ENCODE results near the gene DUSP19. TPM values are rescaled to one million over a fixed set of nuclear protein-coding genes. Genes with fewer than 3 reads are reported as not detected.

Gene DUSP19
- total and polyA plus RNA-seq, 2 of the 13 experiments (the other 11 are each of a cell fraction or from before 2014, with no cell fraction given), result 1.3 to 1.9 TPM

DNA sequence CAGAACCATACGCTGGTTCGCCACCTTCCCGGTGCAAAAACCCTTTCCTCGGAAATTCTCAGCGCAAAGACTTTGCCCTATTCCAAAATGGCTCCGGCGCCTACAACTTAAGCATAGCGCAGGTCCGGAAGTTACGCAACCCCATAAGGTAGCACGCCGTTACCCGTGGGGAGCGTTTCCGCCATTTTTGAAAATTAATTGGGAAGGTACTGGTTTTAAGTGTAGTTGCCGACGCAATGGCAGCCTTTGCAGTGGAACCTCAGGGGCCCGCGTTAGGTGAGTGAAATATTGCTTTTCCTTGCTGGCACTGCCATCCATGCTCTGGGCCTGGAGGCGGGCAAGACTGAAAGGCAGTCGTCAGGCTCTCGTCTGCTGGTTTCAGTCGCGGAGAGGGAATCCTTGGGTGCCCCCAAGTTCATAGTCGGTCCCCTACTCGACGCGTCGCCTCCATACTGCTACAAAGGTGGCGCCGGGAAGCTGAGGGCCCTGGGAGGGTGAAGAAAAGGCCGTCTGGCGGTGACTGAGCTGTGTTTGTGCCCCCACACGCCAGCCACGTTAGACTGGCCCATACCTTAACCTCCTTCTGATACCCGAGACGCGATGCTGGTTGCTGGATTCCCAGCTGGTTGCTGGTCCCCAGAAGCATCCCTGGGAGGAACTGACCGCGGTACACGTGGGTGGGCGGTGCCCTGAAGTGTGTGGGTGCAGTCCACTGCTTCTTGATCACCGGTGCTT, 45.8 kb downstream of the DUSP19 start, which contains the start of gene NUP35 (continued):
- TF ChIP-seq, protein P1, sequence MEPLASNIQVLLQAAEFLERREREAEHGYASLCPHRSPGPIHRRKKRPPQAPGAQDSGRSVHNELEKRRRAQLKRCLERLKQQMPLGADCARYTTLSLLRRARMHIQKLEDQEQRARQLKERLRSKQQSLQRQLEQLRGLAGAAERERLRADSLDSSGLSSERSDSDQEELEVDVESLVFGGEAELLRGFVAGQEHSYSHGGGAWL (CRISPR knock-in tag; IDR thresholded peaks at IDR 0.05), result peak; percentile 97
- TF ChIP-seq ZNF501 (CRISPR knock-in tag; IDR thresholded peaks at IDR 0.05) (peak; percentile 98), JUNB (CRISPR knock-in tag; IDR thresholded peaks at IDR 0.05; ENCODE audit: borderline replicate concordance) (no peak), TAF15 (IDR thresholded peaks at IDR 0.05; ENCODE audit: low read depth, low read length, poor library complexity, severe bottlenecking) (no peak), NFYC (CRISPR knock-in tag; IDR thresholded peaks at IDR 0.05) (peak; percentile 54), ATF7-NPFF (CRISPR knock-in tag; IDR thresholded peaks at IDR 0.05; ENCODE audit: low read depth) (peak; percentile 53), ZNF44 (CRISPR knock-in tag; IDR thresholded peaks at IDR 0.05) (peak; percentile 17; the same call in 1 of the 2 replicates), PHF5A (CRISPR knock-in tag; IDR thresholded peaks at IDR 0.05; ENCODE audit: low read depth, unreplicated experiment) (peak; percentile 59), ZNF563 (CRISPR knock-in tag; IDR thresholded peaks at IDR 0.05) (no peak), ZNF7 (CRISPR knock-in tag; IDR thresholded peaks at IDR 0.05) (no peak), HNRNPH1 (optimal IDR thresholded peaks at IDR 0.05; ENCODE audit: low read depth, low read length) (no peak), NPAS2 (CRISPR knock-in tag; IDR thresholded peaks at IDR 0.05; ENCODE audit: borderline replicate concordance) (no peak), GPN1 (CRISPR knock-in tag; IDR thresholded peaks at IDR 0.05; ENCODE audit: borderline replicate concordance) (0 out of 2 replicates have a peak, but pooled peaks have one; percentile 30), LCORL (IDR thresholded peaks at IDR 0.05) (peak; percentile 77), LCORL (CRISPR knock-in tag; IDR thresholded peaks at IDR 0.05) (peak; percentile 80), MTA1 (CRISPR knock-in tag; IDR thresholded peaks at IDR 0.05; ENCODE audit: borderline replicate concordance) (peak; percentile 33; the same call in 1 of the 2 replicates), KLF11 (CRISPR knock-in tag; IDR thresholded peaks at IDR 0.05) (0 out of 2 replicates have a peak, but pooled peaks have one; percentile 3), RNF2 (conservative IDR thresholded peaks at IDR 0.05; ENCODE audit: low read depth) (peak; percentile 95), NFRKB (IDR thresholded peaks at IDR 0.05) (peak; percentile 70), RAD51 (IDR thresholded peaks at IDR 0.05; ENCODE audit: borderline replicate concordance) (no peak), TCF12 (IDR thresholded peaks at IDR 0.05) (no peak), TCF12 (CRISPR knock-in tag; IDR thresholded peaks at IDR 0.05) (0 out of 2 replicates have a peak, but pooled peaks have one; percentile 78), SNAPC2 (CRISPR knock-in tag; IDR thresholded peaks at IDR 0.05) (no peak), ZNF460 (CRISPR knock-in tag; IDR thresholded peaks at IDR 0.05; ENCODE audit: borderline replicate concordance) (peak; percentile 14; the same call in 1 of the 2 replicates)
- TF ChIP-seq, protein P2, sequence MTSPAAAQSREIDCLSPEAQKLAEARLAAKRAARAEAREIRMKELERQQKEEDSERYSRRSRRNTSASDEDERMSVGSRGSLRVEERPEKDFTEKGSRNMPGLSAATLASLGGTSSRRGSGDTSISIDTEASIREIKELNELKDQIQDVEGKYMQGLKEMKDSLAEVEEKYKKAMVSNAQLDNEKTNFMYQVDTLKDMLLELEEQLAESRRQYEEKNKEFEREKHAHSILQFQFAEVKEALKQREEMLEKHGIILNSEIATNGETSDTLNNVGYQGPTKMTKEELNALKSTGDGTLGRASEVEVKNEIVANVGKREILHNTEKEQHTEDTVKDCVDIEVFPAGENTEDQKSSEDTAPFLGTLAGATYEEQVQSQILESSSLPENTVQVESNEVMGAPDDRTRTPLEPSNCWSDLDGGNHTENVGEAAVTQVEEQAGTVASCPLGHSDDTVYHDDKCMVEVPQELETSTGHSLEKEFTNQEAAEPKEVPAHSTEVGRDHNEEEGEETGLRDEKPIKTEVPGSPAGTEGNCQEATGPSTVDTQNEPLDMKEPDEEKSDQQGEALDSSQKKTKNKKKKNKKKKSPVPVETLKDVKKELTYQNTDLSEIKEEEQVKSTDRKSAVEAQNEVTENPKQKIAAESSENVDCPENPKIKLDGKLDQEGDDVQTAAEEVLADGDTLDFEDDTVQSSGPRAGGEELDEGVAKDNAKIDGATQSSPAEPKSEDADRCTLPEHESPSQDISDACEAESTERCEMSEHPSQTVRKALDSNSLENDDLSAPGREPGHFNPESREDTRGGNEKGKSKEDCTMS (CRISPR knock-in tag; conservative IDR thresholded peaks at IDR 0.05), result no peak
- TF ChIP-seq, protein P3, sequence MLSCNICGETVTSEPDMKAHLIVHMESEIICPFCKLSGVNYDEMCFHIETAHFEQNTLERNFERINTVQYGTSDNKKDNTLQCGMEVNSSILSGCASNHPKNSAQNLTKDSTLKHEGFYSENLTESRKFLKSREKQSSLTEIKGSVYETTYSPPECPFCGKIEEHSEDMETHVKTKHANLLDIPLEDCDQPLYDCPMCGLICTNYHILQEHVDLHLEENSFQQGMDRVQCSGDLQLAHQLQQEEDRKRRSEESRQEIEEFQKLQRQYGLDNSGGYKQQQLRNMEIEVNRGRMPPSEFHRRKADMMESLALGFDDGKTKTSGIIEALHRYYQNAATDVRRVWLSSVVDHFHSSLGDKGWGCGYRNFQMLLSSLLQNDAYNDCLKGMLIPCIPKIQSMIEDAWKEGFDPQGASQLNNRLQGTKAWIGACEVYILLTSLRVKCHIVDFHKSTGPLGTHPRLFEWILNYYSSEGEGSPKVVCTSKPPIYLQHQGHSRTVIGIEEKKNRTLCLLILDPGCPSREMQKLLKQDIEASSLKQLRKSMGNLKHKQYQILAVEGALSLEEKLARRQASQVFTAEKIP (CRISPR knock-in tag; IDR thresholded peaks at IDR 0.05; ENCODE audit: borderline replicate concordance), result no peak
- TF ChIP-seq, protein P4, sequence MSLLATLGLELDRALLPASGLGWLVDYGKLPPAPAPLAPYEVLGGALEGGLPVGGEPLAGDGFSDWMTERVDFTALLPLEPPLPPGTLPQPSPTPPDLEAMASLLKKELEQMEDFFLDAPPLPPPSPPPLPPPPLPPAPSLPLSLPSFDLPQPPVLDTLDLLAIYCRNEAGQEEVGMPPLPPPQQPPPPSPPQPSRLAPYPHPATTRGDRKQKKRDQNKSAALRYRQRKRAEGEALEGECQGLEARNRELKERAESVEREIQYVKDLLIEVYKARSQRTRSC (CRISPR knock-in tag; IDR thresholded peaks at IDR 0.05; ENCODE audit: low read depth), result peak; percentile 33; the same call in 1 of the 2 replicates
